HCT116 (cell line): ENCODE results near the gene KRTAP1-3.

Source experiments
- EZH2 ChIP-seq: fragments of 200-600 bp; sonication (generic); IDR thresholded peaks from 2 replicates; pipeline ENCODE4 v1.6.1; 2017; ENCODE audit warnings: antibody characterized with exemption, mixed run types
- POLR2A ChIP-seq: IDR thresholded peaks from 2 replicates; pipeline ENCODE4 v1.7.0; 2011; ENCODE audit warnings: borderline replicate concordance; ENCODE audit not compliant: insufficient read depth, insufficient read length; ENCODE audit errors: extremely low read depth
- POLR2AphosphoS5 ChIP-seq: IDR thresholded peaks from 2 replicates; pipeline ENCODE4 v1.6.1; 2011; ENCODE audit warnings: mild to moderate bottlenecking, low read depth, low read length, moderate library complexity
- RAD21 ChIP-seq: IDR thresholded peaks from 2 replicates; pipeline ENCODE4 v1.6.1; 2012; ENCODE audit warnings: low read depth, mild to moderate bottlenecking
- TCF7L2 ChIP-seq: IDR thresholded peaks from 2 replicates; pipeline ENCODE4 v1.7.0; 2011; ENCODE audit warnings: borderline replicate concordance, inconsistent platforms; ENCODE audit not compliant: insufficient read depth, insufficient read length; ENCODE audit errors: extremely low read depth
- TF ChIP-seq, protein P1 (sequence below), 3 experiments: fragments of 200-600 bp in 1 of 3; sonication (generic) in 1 of 3; IDR thresholded peaks in 2 of 3; conservative IDR thresholded peaks in 1 of 3; 2 replicates each; pipeline ENCODE4 v1.5.1; 2012 to 2017; ENCODE audit warnings: low read depth in 2 of 3, low read length in 2 of 3, antibody characterized with exemption in 1 of 3, borderline replicate concordance in 1 of 3, control low read depth in 1 of 3, mild to moderate bottlenecking in 1 of 3, mixed read lengths in 1 of 3, mixed run types in 1 of 3, moderate library complexity in 1 of 3; ENCODE audit not compliant: insufficient read depth in 1 of 3

DNA sequence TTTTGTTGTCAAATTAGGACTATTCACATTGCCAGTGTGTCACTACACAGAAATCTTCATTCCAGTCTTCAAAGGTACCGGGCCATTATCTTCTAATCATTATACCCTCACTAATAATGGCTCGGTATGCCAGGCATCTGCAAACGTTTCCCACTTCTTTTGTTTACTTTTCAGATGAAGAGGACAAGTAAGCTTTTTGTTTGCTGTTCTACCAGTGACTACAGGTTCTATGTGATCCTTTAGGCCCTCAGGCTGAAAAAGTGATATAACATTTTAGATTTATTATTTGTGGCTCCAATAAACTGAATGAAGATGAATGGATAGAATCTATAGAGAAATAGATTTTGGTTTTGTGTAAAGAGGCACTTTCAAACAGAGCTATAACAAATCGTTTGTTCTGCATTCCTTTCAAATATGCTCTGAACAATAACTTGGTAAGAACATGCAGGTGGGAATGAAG lies 25.3 kb downstream of the KRTAP1-3 start:
- TF ChIP-seq, protein P1, sequence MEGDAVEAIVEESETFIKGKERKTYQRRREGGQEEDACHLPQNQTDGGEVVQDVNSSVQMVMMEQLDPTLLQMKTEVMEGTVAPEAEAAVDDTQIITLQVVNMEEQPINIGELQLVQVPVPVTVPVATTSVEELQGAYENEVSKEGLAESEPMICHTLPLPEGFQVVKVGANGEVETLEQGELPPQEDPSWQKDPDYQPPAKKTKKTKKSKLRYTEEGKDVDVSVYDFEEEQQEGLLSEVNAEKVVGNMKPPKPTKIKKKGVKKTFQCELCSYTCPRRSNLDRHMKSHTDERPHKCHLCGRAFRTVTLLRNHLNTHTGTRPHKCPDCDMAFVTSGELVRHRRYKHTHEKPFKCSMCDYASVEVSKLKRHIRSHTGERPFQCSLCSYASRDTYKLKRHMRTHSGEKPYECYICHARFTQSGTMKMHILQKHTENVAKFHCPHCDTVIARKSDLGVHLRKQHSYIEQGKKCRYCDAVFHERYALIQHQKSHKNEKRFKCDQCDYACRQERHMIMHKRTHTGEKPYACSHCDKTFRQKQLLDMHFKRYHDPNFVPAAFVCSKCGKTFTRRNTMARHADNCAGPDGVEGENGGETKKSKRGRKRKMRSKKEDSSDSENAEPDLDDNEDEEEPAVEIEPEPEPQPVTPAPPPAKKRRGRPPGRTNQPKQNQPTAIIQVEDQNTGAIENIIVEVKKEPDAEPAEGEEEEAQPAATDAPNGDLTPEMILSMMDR (IDR thresholded peaks at IDR 0.05 in 2 of 3, conservative IDR thresholded peaks at IDR 0.05 in 1 of 3; ENCODE audit: borderline replicate concordance in 1 of 3, insufficient read depth in 1 of 3, low read depth in 2 of 3, low read length in 2 of 3), result no peak
- TF ChIP-seq TCF7L2 (no peak), EZH2 (no peak), POLR2A (no peak), POLR2AphosphoS5 (no peak), RAD21 (no peak)
